PC-9 (cell line): ENCODE data around the gene RELB. TPM values are rescaled to one million over a fixed set of nuclear protein-coding genes. Genes with fewer than 3 reads are reported as not detected.
A peak's percentile ranks its signal among the peaks of the same experiment; 100 is the strongest.

Experiments used
- BruUV-seq: library from RNA; stranded (reverse); fragments of 400-500 nt; replicated peaks from 2 replicates; lab custom pipeline; 2021; lab: Mats Ljungman, UMichigan
- CTCF ChIA-PET: fragments of 300-600 bp; sonication (Branson Sonifier 250); formaldehyde crosslinking; loops from one replicate; lab custom pipeline; 2022; ENCODE audit warnings: antibody characterized with exemption; lab: Charles Lee
- POLR2A ChIA-PET: fragments of 300-600 bp; sonication (Branson Sonifier 250); formaldehyde crosslinking; loops from one replicate; lab custom pipeline; 2022; ENCODE audit warnings: antibody characterized with exemption; ENCODE audit not compliant: unreplicated experiment; lab: Charles Lee
- DNase-seq, 2 experiments: peaks; one replicate each; pipeline versions ENCODE4 v3.0.0 to v3.0.0-alpha.2; 2015 to 2022; ENCODE audit warnings: mixed read lengths in 1 of 2
- H2AFZ ChIP-seq: fragments of 200-600 bp; sonication (generic); 2 replicates; pipeline ENCODE4 v1.8.1; 2017; ENCODE audit warnings: antibody characterized with exemption
- H3F3A ChIP-seq: fragments of 200-600 bp; sonication (generic); 2 replicates; pipeline ENCODE4 v1.8.1; 2017; ENCODE audit warnings: antibody characterized with exemption, mild to moderate bottlenecking, low read depth; ENCODE audit not compliant: insufficient read depth
- H3K27ac ChIP-seq: fragments of 200-600 bp; sonication (generic); 2 replicates; pipeline ENCODE4 v1.6.1; 2016; ENCODE audit warnings: mixed run types
- H3K27me3 ChIP-seq: fragments of 200-600 bp; sonication (generic); 2 replicates; pipeline ENCODE4 v1.6.1; 2016; ENCODE audit warnings: low read depth, mixed run types; ENCODE audit not compliant: insufficient read depth
- H3K36me3 ChIP-seq: fragments of 200-600 bp; sonication (generic); 2 replicates; pipeline ENCODE4 v1.6.1; 2016; ENCODE audit warnings: low read depth, mixed run types
- H3K4me1 ChIP-seq: fragments of 200-600 bp; sonication (generic); replicated peaks from 2 replicates; pipeline ENCODE4 v1.6.1; 2016; ENCODE audit warnings: mixed run types; ENCODE audit not compliant: insufficient read depth
- H3K4me2 ChIP-seq: fragments of 200-600 bp; sonication (generic); 2 replicates; pipeline ENCODE4 v1.6.1; 2017; ENCODE audit warnings: mixed run types
- H3K4me3 ChIP-seq: fragments of 200-600 bp; sonication (generic); 2 replicates; pipeline ENCODE4 v1.6.1; 2016; ENCODE audit warnings: mixed run types
- H3K79me2 ChIP-seq: fragments of 200-600 bp; sonication (generic); 2 replicates; pipeline ENCODE4 v1.6.1; 2017; ENCODE audit warnings: low read depth, mixed run types
- H3K9me2 ChIP-seq: fragments of 200-600 bp; sonication (generic); 2 replicates; pipeline ENCODE4 v1.8.1; 2017; ENCODE audit warnings: mild to moderate bottlenecking; ENCODE audit not compliant: insufficient read depth
- H3K9me3 ChIP-seq: fragments of 200-600 bp; sonication (generic); 2 replicates; pipeline ENCODE4 v1.8.1; 2016; ENCODE audit warnings: low read depth; ENCODE audit not compliant: insufficient read depth
- H4K20me1 ChIP-seq: fragments of 200-600 bp; sonication (generic); 2 replicates; pipeline ENCODE4 v1.8.1; 2017; ENCODE audit not compliant: insufficient read depth
- EZH2 ChIP-seq: fragments of 200-600 bp; sonication (generic); IDR thresholded peaks from 2 replicates; pipeline ENCODE4 v1.8.0; 2017; ENCODE audit warnings: antibody characterized with exemption, low read depth
- intact Hi-C: fragments of 100-400 bp; cut with micrococcal nuclease; formaldehyde crosslinking; loops from one replicate; pipeline ENCODE4 v1.10.0; 2022; ENCODE audit not compliant: unreplicated experiment
- total RNA-seq: library from RNA; stranded (reverse); gene quantifications from 2 replicates; pipeline ENCODE4 v1.2.3, GENCODE V29; 2021
- TF ChIP-seq, protein P1 (sequence below): fragments of 200-600 bp; sonication (generic); conservative IDR thresholded peaks from 2 replicates; pipeline ENCODE4 v1.6.1; 2017; ENCODE audit warnings: mixed run types, antibody characterized with exemption, mild to moderate bottlenecking, moderate library complexity

Gene RELB
- total RNA-seq, 1 experiment from 2014 or later = 5.8 TPM

- no peaks in the 10 kb centered on the region for H3K79me2 ChIP-seq
- no peak overlapping the region for H3K27ac ChIP-seq
- no peaks in the 10 kb centered on the region for H3K9me3 ChIP-seq
- TF ChIP-seq, protein P1, sequence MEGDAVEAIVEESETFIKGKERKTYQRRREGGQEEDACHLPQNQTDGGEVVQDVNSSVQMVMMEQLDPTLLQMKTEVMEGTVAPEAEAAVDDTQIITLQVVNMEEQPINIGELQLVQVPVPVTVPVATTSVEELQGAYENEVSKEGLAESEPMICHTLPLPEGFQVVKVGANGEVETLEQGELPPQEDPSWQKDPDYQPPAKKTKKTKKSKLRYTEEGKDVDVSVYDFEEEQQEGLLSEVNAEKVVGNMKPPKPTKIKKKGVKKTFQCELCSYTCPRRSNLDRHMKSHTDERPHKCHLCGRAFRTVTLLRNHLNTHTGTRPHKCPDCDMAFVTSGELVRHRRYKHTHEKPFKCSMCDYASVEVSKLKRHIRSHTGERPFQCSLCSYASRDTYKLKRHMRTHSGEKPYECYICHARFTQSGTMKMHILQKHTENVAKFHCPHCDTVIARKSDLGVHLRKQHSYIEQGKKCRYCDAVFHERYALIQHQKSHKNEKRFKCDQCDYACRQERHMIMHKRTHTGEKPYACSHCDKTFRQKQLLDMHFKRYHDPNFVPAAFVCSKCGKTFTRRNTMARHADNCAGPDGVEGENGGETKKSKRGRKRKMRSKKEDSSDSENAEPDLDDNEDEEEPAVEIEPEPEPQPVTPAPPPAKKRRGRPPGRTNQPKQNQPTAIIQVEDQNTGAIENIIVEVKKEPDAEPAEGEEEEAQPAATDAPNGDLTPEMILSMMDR = peak; percentile 78
- TF ChIP-seq EZH2 = no peak
- H3K4me3 ChIP-seq = no peak overlapping the region
- H3K4me1 ChIP-seq = no peaks in the 10 kb centered on the region
- H3F3A ChIP-seq = 0 out of 2 replicates have a peak, but pooled peaks cover 2% of the 10 kb centered on the region
- no TSS peak for BruUV-seq
- H2AFZ ChIP-seq = no peak overlapping the region
- ChIA-PET POLR2A (interaction anchor here (0.6 kb wide), 1 partner anchor 15 kb away, joined by 13 read pairs; no protein-coding TSS in a partner anchor), CTCF (interaction anchor here (0.6 kb wide), 1 partner anchor 94 kb away, joined by 5 read pairs; no protein-coding TSS in a partner anchor)
- H3K4me2 ChIP-seq = no peak overlapping the region
- no peaks in the 10 kb centered on the region for H3K27me3 ChIP-seq
- peak; percentile 38 to 49 for DNase-seq
- intact Hi-C loops = loop anchor here (2.0 kb wide), 1 partner anchor 70 kb away; no protein-coding TSS in a partner anchor
- H3K36me3 ChIP-seq = peaks cover 16% of the 10 kb centered on the region; the same call in 1 of the 2 replicates
- peaks cover 4% of the 10 kb centered on the region for H4K20me1 ChIP-seq
- H3K9me2 ChIP-seq = no peaks in the 10 kb centered on the region
Measured at GRCh38 chr19:44988896-44989556, 12.2 kb upstream of the RELB start.

DNA sequence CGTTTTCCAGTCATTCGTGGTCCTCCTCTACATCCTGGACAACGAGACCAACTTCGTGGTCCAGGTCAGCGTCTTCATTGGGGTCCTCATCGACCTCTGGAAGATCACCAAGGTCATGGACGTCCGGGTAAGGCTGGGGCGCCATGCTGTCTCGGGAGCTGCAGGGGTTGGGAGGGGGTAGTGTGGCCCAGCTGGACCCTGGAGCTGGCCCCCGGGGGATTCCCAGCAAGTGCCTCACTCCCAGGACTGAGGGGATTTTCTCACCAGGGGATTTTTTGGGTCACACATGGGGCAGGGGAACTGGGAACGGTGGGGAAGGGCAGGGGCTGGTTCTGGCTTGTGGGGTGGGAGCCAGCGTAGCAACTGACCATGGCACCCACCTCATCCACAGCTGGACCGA, 10.8 kb upstream of the RELB start:
- intact Hi-C loops = no loop called here
- Histone ChIP-seq H2AFZ (no peak overlapping the region), H3F3A (no peaks in the 10 kb centered on the region), H3K27ac (no peak overlapping the region), H3K9me3 (no peaks in the 10 kb centered on the region), H3K36me3 (peaks cover 11% of the 10 kb centered on the region; the same call in 1 of the 2 replicates), H3K27me3 (no peaks in the 10 kb centered on the region), H3K4me2 (no peak overlapping the region), H3K4me1 (no peaks in the 10 kb centered on the region), H3K4me3 (no peak overlapping the region), H3K9me2 (no peaks in the 10 kb centered on the region), H4K20me1 (peaks cover 4% of the 10 kb centered on the region), H3K79me2 (no peaks in the 10 kb centered on the region)
- ChIA-PET CTCF (no interaction called here), POLR2A (no interaction called here)
- TF ChIP-seq EZH2 = no peak
- TF ChIP-seq, protein P1 = no peak
- BruUV-seq = no TSS peak
- DNase-seq = no peak

DNA sequence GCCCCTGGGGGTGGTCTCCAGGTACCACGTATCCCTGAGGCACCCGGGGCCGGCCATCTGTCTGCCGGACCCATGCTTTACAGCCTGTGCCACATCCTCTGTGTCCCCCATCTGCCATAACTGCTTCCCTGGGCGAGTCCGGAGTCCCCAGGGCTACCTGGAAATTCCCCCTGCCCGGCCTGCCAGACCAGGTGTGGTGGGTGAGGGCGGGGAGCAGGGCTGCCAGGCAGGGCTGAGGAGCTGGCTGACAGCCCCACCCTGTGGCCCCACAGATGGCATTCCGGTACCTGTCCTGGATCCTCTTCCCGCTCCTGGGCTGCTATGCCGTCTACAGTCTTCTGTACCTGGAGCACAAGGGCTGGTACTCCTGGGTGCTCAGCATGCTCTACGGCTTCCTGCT, 10.3 kb upstream of the RELB start:
- DNase-seq = no peak
- no TSS peak for BruUV-seq
- peaks cover 8% of the 10 kb centered on the region; the same call in 1 of the 2 replicates for H3K36me3 ChIP-seq

More for the DNA sequence above, 10.3 kb upstream of the RELB start:
- Histone ChIP-seq H3K9me2 (no peaks in the 10 kb centered on the region), H3K79me2 (no peaks in the 10 kb centered on the region), H2AFZ (no peak overlapping the region), H3K4me3 (no peak overlapping the region), H3K27me3 (no peaks in the 10 kb centered on the region), H3K9me3 (no peaks in the 10 kb centered on the region), H3K4me1 (no peaks in the 10 kb centered on the region), H3F3A (no peaks in the 10 kb centered on the region), H3K4me2 (no peak overlapping the region), H4K20me1 (peaks cover 4% of the 10 kb centered on the region), H3K27ac (no peak overlapping the region)
- ChIA-PET CTCF (no interaction called here), POLR2A (no interaction called here)
- intact Hi-C loops = no loop called here
- TF ChIP-seq, protein P1 = no peak
- no peak for TF ChIP-seq EZH2
